HFFc6 (cell line): ENCODE results near the gene TEX44. TPM values are rescaled to one million over a fixed set of nuclear protein-coding genes. Genes with fewer than 3 reads are reported as not detected.

Source experiments
- DNase-seq: peaks from one replicate; pipeline ENCODE4 v3.0.0-alpha.2; 2018
- H3K27ac Mint-ChIP-seq: 2 replicates; pipeline ENCODE4 v1.8.0; 2020; ENCODE audit warnings: mild to moderate bottlenecking, mixed read lengths
- H3K27me3 Mint-ChIP-seq: 2 replicates; pipeline ENCODE4 v1.8.0; 2021; ENCODE audit warnings: mild to moderate bottlenecking, moderate library complexity, mixed read lengths; ENCODE audit not compliant: insufficient read depth
- H3K36me3 Mint-ChIP-seq: 2 replicates; pipeline ENCODE4 v1.8.0; 2021; ENCODE audit warnings: low read depth, mixed read lengths
- H3K4me1 Mint-ChIP-seq: 2 replicates; pipeline ENCODE4 v1.8.0; 2020; ENCODE audit warnings: low read depth, mixed read lengths
- H3K4me3 Mint-ChIP-seq: 2 replicates; pipeline ENCODE4 v1.8.0; 2020; ENCODE audit warnings: mild to moderate bottlenecking, moderate library complexity, mixed read lengths
- H3K9me3 Mint-ChIP-seq: 2 replicates; pipeline ENCODE4 v1.8.0; 2020; ENCODE audit warnings: mild to moderate bottlenecking, mixed read lengths
- total RNA-seq, 6 experiments: library from RNA; stranded (reverse); fragmentation: NEBNext Ultra II Directional; extraction: Animal tissue kit (Norgen Biotek cat#: 25700); gene quantifications; 2 replicates in 1 of 6; 3 replicates in 5 of 6; pipeline ENCODE4 v1.2.3, GENCODE V29; 2021
- TF ChIP-seq, protein P1 (sequence below): fragments of 200-600 bp; sonication (generic); IDR thresholded peaks from 2 replicates; pipeline ENCODE4 v1.5.0; 2021; ENCODE audit warnings: antibody characterized with exemption, mild to moderate bottlenecking

The TEX44 gene
- total RNA-seq, 6 experiments from 2014 or later, result not detected

DNA sequence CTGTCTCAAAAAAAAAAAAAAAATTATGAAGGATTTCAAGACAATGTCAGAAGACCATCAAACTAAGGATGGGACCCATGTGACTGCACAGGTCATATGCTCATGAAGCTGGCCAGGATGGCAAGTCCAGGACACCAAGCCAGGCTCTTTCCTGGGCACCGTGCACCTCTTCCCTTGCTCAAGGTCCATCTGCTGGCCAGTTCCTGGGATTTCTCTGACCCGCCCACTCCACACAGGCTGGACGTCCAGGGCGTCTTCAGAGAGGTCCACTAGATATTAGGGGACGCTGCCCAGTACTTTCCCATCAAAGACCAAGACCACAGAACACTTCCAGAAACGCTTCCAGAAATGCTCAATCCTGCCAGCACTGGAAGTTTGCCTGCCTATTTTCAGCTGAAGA, 14.3 kb downstream of the TEX44 start:
- Mint-ChIP-seq H3K36me3 (no peaks in the 10 kb centered on the region), H3K9me3 (no peaks in the 10 kb centered on the region), H3K27me3 (peaks cover 2% of the 10 kb centered on the region; the same call in 1 of the 2 replicates), H3K27ac (no peak overlapping the region), H3K4me3 (no peak overlapping the region), H3K4me1 (peaks cover 18% of the 10 kb centered on the region)
- TF ChIP-seq, protein P1, sequence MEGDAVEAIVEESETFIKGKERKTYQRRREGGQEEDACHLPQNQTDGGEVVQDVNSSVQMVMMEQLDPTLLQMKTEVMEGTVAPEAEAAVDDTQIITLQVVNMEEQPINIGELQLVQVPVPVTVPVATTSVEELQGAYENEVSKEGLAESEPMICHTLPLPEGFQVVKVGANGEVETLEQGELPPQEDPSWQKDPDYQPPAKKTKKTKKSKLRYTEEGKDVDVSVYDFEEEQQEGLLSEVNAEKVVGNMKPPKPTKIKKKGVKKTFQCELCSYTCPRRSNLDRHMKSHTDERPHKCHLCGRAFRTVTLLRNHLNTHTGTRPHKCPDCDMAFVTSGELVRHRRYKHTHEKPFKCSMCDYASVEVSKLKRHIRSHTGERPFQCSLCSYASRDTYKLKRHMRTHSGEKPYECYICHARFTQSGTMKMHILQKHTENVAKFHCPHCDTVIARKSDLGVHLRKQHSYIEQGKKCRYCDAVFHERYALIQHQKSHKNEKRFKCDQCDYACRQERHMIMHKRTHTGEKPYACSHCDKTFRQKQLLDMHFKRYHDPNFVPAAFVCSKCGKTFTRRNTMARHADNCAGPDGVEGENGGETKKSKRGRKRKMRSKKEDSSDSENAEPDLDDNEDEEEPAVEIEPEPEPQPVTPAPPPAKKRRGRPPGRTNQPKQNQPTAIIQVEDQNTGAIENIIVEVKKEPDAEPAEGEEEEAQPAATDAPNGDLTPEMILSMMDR, result no peak
- DNase-seq, result no peak

DNA sequence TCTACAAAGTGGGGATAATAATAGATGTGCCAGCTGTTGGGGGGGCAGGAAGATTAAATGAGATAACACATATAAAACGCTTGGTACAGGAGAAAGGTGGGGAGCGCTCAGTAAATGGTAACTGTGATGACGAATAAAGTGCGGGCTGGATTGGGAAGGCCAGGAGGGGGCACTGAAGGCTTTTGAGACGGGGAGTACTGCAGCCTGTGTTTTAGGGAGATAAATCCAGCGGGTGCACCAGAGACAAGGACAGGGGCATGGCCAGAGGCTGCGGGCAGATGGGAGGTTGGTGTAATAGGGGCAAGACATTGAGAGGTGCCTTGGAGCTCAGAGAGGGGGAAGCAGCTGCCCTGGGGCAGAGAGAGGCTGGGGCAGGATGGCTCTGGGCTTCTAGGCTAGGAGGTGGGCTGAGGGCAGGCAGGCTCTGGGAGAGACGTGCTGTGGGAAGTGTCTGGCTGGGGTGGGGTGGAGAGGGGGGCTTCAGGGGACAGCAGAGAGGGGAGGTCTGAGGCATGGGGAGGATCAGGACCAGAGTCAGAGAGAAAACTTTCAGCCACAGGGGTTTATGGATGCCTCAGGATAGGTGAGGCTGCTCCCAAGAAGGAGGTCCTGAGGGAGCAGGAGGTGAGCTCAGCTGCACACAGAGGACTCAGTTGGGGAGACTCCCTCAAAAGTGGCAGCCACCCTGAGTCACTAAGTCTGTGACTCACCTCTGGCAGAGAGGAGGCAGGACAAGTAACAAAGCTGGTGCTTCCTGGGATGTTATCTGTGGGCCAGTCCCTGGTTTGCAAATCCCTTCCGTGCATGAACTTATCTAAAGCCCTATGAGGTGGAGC, 18.8 kb downstream of the TEX44 start:
- no peaks in the 10 kb centered on the region for H3K36me3 Mint-ChIP-seq
- H3K4me3 Mint-ChIP-seq, result peak overlapping the region; percentile 62
- peaks cover 29% of the 10 kb centered on the region for H3K4me1 Mint-ChIP-seq
- H3K27me3 Mint-ChIP-seq, result peaks cover 6% of the 10 kb centered on the region; the same call in 1 of the 2 replicates
- TF ChIP-seq, protein P1, result no peak; the same call in none of the 2 replicates
- DNase-seq, result peak; percentile 95
- H3K27ac Mint-ChIP-seq, result peak overlapping the region; percentile 100
- H3K9me3 Mint-ChIP-seq, result no peaks in the 10 kb centered on the region

DNA sequence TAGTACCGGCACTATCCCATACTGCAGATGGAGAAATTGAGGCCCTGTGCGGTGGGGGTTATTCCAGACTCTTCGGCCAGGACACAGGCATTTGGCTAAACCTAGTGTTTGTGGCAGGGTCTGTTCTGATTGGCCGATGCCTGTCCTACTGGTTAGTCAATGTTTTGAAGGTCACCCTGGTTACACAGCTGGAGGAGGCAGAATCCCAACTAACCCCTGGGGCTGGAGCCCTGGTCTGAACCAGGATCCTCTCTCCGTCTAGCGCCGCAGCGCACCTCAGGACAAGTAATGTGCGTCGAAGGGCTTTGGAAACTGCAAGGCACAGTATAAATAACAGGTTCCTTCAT, 19.4 kb downstream of the TEX44 start:
- Mint-ChIP-seq H3K9me3 (no peaks in the 10 kb centered on the region), H3K27ac (peak overlapping the region; percentile 100), H3K27me3 (peaks cover 6% of the 10 kb centered on the region; the same call in 1 of the 2 replicates), H3K4me3 (peak overlapping the region; percentile 62), H3K4me1 (peaks cover 30% of the 10 kb centered on the region), H3K36me3 (no peaks in the 10 kb centered on the region)
- DNase-seq, result no peak
- TF ChIP-seq, protein P1, result no peak

DNA sequence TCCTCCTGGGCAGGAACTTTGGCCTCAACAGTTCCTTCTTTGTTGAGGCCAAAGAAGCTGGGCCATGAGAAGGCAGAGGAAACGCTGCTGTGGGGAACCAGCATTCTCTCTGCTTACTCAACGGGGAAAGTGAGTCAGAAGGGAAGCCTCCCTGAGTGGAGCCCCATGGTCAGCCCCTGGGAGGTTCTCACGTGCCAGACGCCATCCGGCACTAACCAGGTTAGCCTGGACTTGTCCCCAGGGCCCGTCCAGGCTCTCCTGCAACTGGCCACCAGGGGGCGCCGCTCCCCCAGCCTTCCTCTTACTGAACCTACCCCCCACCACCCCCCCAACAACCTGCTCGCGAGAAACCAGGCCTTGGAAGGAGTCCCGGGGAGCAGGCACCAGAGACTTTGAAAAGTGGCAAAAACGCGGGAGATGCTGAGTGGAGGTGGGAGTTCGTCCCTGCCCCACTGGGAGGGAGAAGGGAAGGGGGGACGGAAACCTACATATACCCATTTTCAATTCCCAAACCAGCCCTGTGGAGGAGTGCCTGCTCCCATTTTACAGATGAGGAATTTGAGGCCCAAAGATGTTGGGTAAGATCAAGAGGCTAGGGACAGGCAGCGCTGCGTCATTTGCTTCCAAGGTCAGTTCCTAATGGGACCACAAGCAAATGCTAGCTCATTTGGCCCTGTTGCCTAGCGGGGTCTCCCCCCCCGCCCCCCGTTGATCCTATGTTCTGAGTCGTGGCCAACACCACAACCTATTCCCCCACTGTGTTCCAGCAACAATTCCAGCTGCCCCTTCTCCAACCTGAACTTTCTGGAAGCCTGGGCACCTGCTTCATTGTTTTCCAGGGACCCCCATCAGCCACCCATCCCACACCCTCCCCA, 20.0 kb downstream of the TEX44 start:
- peak; percentile 93 for DNase-seq
- peaks cover 36% of the 10 kb centered on the region for H3K4me1 Mint-ChIP-seq
- TF ChIP-seq, protein P1, result peak; percentile 99
- H3K27me3 Mint-ChIP-seq, result peaks cover 6% of the 10 kb centered on the region; the same call in 1 of the 2 replicates
- H3K36me3 Mint-ChIP-seq, result no peaks in the 10 kb centered on the region
- H3K4me3 Mint-ChIP-seq, result peak overlapping the region; percentile 62
- no peaks in the 10 kb centered on the region for H3K9me3 Mint-ChIP-seq
- H3K27ac Mint-ChIP-seq, result peak overlapping the region; percentile 100

DNA sequence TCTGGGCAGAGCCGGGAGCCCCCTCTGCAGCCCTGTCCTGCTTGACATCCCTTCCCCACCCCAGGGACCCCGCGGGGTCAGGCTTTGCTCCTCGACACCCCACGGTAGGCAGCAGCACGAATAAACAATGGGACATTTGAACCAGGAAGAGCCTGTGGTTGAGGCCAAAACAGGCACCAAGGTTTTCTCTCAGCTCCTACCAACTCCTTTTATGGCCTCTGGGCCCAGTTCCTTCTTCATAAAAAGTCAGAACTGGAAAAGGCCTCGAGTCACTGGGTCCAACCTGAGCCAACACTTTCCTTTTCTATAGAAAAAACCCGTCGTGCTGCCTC, 20.6 kb downstream of the TEX44 start:
- Mint-ChIP-seq H3K4me3 (peak overlapping the region; percentile 81), H3K36me3 (no peaks in the 10 kb centered on the region), H3K4me1 (peaks cover 41% of the 10 kb centered on the region), H3K27me3 (peaks cover 6% of the 10 kb centered on the region; the same call in 1 of the 2 replicates), H3K27ac (peak overlapping the region; percentile 100), H3K9me3 (no peaks in the 10 kb centered on the region)
- DNase-seq, result no peak
- TF ChIP-seq, protein P1, result no peak
